Chondrocyte (in vitro differentiated cells): Measurements from ENCODE around the gene ASB8. TPM values are rescaled to one million over a fixed set of nuclear protein-coding genes. Genes with fewer than 3 reads are reported as not detected.

Source experiments
- DNase-seq: peaks from one replicate; pipeline ENCODE4 v3.0.0; 2021; ENCODE audit warnings: mixed read lengths, low spot score
- H3K27ac Mint-ChIP-seq: one replicate; pipeline ENCODE4 v1.8.0; 2021; ENCODE audit warnings: mild to moderate bottlenecking, moderate library complexity, mixed read lengths; ENCODE audit not compliant: unreplicated experiment
- H3K27me3 Mint-ChIP-seq: 2 replicates; pipeline ENCODE4 v1.8.0; 2021; ENCODE audit warnings: low read depth, mixed read lengths
- H3K36me3 Mint-ChIP-seq: 2 replicates; pipeline ENCODE4 v1.8.0; 2021; ENCODE audit warnings: low read depth, mixed read lengths
- H3K4me1 Mint-ChIP-seq: 2 replicates; pipeline ENCODE4 v1.8.0; 2021; ENCODE audit warnings: low read depth, mild to moderate bottlenecking, mixed read lengths
- H3K4me3 Mint-ChIP-seq: one replicate; pipeline ENCODE4 v1.8.0; 2021; ENCODE audit warnings: mild to moderate bottlenecking, moderate library complexity, mixed read lengths; ENCODE audit not compliant: unreplicated experiment
- H3K9me3 Mint-ChIP-seq: 2 replicates; pipeline ENCODE4 v1.8.0; 2021; ENCODE audit warnings: low read depth, mixed read lengths
- total RNA-seq: library from RNA; stranded (reverse); gene quantifications from 3 replicates; pipeline ENCODE4 v1.2.1, GENCODE V29; 2021
- TF ChIP-seq, protein P1 (sequence below): fragments of 200-600 bp; sonication (generic); IDR thresholded peaks from 2 replicates; pipeline ENCODE4 v1.5.0; 2021; ENCODE audit warnings: antibody characterized with exemption, mild to moderate bottlenecking, moderate library complexity

The ASB8 gene
- total RNA-seq, 1 donor from 2014 or later: 24.7 TPM

DNA sequence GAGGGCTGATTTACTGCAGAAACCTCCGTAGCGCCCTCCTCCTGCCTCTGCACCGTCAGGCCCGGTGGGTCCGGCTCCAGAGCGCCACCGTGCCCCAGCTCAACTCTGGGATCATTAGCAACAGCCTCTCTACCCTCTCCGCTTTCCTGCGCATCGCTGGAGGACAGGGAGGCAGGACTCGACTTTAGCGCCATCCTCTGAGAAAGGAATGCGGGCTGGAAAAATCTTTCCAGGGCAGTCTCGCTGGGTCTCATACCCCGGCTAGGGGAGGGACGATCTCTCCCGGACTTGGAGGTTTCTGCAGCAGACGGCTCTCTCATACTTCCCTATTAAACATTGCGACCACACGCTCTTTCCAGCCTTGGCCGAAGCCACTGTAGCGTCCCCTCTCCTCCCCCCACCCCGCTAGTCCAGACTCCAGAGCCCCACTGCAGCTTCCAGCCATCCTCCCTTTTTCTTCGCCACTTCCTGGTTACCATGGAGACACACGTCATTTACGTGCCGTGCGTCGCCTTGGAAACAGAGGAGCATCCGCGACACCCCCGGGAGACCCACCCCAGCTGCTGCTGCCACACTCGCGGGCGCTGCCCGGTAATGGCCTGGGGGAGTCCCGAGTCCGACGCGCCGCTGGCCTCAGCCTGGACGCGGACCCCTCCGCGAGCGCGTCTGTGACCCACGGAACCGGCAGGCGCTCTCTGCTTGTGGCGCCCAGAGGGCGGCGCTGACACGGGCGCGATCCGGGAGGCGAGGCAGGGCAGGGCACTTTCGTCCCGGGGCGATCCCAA, 26.0 kb upstream of the ASB8 start, which contains the start of gene CCDC184:
TSS of gene CCDC184 (plus strand) at position 554 of the 785 bp plus-strand sequence. CDS start 479 bp downstream, outside the sequence.
- no peaks in the 10 kb centered on the region for H3K9me3 Mint-ChIP-seq
- peak within 1 kb of the TSS; percentile 76 for H3K27ac Mint-ChIP-seq
- H3K36me3 Mint-ChIP-seq: no peaks in the 10 kb centered on the region
- peaks cover 45% of the 10 kb centered on the region for H3K27me3 Mint-ChIP-seq
- peaks cover 17% of the 10 kb centered on the region for H3K4me1 Mint-ChIP-seq
- TF ChIP-seq, protein P1, sequence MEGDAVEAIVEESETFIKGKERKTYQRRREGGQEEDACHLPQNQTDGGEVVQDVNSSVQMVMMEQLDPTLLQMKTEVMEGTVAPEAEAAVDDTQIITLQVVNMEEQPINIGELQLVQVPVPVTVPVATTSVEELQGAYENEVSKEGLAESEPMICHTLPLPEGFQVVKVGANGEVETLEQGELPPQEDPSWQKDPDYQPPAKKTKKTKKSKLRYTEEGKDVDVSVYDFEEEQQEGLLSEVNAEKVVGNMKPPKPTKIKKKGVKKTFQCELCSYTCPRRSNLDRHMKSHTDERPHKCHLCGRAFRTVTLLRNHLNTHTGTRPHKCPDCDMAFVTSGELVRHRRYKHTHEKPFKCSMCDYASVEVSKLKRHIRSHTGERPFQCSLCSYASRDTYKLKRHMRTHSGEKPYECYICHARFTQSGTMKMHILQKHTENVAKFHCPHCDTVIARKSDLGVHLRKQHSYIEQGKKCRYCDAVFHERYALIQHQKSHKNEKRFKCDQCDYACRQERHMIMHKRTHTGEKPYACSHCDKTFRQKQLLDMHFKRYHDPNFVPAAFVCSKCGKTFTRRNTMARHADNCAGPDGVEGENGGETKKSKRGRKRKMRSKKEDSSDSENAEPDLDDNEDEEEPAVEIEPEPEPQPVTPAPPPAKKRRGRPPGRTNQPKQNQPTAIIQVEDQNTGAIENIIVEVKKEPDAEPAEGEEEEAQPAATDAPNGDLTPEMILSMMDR: peak; percentile 73
- H3K4me3 Mint-ChIP-seq: peak within 1 kb of the TSS; percentile 89
- no peak for DNase-seq

GRCh38 chr12:48182631-48183030, 25.3 kb upstream of the ASB8 start:
- no peaks in the 10 kb centered on the region for H3K9me3 Mint-ChIP-seq
- DNase-seq: no peak
- peaks cover 17% of the 10 kb centered on the region for H3K4me1 Mint-ChIP-seq
- peaks cover 46% of the 10 kb centered on the region for H3K27me3 Mint-ChIP-seq
- peak overlapping the region; percentile 76 for H3K27ac Mint-ChIP-seq
- TF ChIP-seq, protein P1: no peak
- no peaks in the 10 kb centered on the region for H3K36me3 Mint-ChIP-seq
- peak overlapping the region; percentile 89 for H3K4me3 Mint-ChIP-seq

DNA sequence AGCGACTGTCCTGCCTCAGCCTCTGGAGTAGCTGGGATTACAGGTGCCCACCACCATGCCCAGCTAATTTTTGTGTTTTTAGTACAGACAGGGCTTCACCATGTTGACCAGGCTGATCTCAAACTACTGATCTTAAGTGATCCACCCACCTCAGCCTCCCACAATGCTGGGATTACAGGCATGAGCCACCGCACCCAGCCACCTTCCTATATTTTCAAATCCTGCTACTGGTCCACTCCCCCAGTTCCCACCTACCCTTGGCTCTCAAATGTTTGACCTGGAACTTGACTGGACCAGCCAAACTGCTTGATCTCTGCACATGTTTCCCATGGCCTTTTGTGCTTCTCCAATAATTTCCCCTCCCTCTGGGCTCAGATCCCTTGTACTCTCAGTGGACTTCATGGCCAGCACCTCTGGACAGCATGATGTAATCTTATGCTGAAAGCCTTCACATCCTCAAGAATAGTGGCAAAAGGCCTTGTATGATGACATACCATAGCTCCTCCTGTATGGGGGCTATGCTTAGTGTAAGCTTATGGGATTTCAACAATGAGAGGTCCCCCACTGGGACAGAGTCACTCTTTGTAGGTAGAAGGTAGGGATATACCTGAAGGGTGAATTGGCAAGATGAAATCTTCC, 23.7 kb upstream of the ASB8 start:
- TF ChIP-seq, protein P1: no peak
- Mint-ChIP-seq H3K27me3 (peaks cover 53% of the 10 kb centered on the region), H3K9me3 (no peaks in the 10 kb centered on the region), H3K36me3 (no peaks in the 10 kb centered on the region), H3K27ac (no peak overlapping the region), H3K4me1 (peaks cover 20% of the 10 kb centered on the region), H3K4me3 (no peak overlapping the region)
- DNase-seq: no peak

DNA sequence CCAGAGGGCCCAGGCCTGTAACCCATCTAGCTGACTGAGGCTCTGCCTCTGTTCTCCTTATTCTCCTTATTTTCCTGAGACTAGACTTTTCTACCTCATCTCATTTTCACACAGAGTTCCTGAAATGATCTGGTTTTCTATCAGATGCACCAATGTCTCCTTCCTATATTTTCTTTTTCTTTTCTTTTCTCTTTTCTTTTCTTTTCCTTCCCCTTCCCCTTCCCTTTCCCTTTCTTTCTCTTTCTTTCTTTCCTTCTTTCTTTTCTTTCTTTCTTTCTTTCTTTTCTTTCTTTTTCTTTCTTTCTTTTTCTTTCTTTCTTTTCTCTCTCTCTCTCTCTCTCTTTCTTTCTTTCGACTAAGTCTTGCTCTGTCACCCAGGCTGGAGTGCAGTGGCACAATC, 23.1 kb upstream of the ASB8 start:
- Mint-ChIP-seq H3K27ac (no peak overlapping the region), H3K9me3 (no peaks in the 10 kb centered on the region), H3K27me3 (peaks cover 48% of the 10 kb centered on the region), H3K4me1 (peaks cover 24% of the 10 kb centered on the region), H3K4me3 (no peak overlapping the region), H3K36me3 (no peaks in the 10 kb centered on the region)
- no peak for DNase-seq
- TF ChIP-seq, protein P1: no peak

DNA sequence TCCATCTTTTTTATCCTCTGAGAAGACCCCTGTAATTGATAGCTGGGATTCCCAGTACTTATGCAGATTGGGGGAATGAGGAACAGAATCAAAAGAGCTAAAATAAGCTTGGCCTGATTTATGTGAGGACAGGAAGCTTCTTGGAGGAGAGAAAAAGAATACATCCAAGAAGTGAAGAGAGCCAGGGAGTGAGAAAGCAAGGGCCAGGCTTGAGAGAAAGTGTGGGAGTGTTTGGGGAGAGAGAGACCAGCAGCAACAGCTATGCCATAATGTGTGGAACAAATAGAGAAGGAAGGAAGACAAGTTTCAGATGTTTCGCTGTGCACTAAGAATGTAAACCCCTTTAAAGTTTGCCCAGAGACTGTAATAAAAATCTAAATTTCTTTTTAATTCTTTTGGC, 22.2 kb upstream of the ASB8 start:
- TF ChIP-seq, protein P1: no peak
- H3K9me3 Mint-ChIP-seq: no peaks in the 10 kb centered on the region
- no peak overlapping the region for H3K4me3 Mint-ChIP-seq
- H3K4me1 Mint-ChIP-seq: peaks cover 19% of the 10 kb centered on the region
- no peaks in the 10 kb centered on the region for H3K36me3 Mint-ChIP-seq
- DNase-seq: no peak
- no peak overlapping the region for H3K27ac Mint-ChIP-seq
- peaks cover 46% of the 10 kb centered on the region for H3K27me3 Mint-ChIP-seq
